HepG2 (cell line): Measurements from ENCODE around the gene SMPD2. TPM values are rescaled to one million over a fixed set of nuclear protein-coding genes. Genes with fewer than 3 reads are reported as not detected.
A peak's percentile ranks its signal among the peaks of the same experiment; 100 is the strongest.

Experiments
- JUN ChIP-seq: sonication (generic); formaldehyde crosslinking; IDR thresholded peaks from 2 replicates; pipeline ENCODE4 v1.4.0; 2020; ENCODE audit warnings: mild to moderate bottlenecking, missing genetic modification reagents
- PHF21A ChIP-seq: sonication (generic); formaldehyde crosslinking; IDR thresholded peaks from 2 replicates; pipeline ENCODE4 v1.5.0; 2020; ENCODE audit warnings: mild to moderate bottlenecking, missing genetic modification reagents
- SNAI1 ChIP-seq: sonication (generic); formaldehyde crosslinking; IDR thresholded peaks from 2 replicates; pipeline ENCODE4 v1.5.0; 2020; ENCODE audit warnings: mild to moderate bottlenecking, missing genetic modification reagents, borderline replicate concordance
- XBP1 ChIP-seq: sonication (generic); formaldehyde crosslinking; IDR thresholded peaks from 2 replicates; pipeline ENCODE4 v1.5.0; 2020; ENCODE audit warnings: missing genetic modification reagents
- ZBTB46 ChIP-seq: sonication (generic); formaldehyde crosslinking; IDR thresholded peaks from 2 replicates; pipeline ENCODE4 v1.4.0; 2020; ENCODE audit warnings: mild to moderate bottlenecking, missing genetic modification reagents, borderline replicate concordance
- ZNF230 ChIP-seq: sonication (generic); formaldehyde crosslinking; IDR thresholded peaks from 2 replicates; pipeline ENCODE4 v1.4.0; 2020; ENCODE audit warnings: mild to moderate bottlenecking, missing genetic modification reagents
- ZNF34 ChIP-seq: sonication (generic); formaldehyde crosslinking; IDR thresholded peaks from 2 replicates; pipeline ENCODE4 v1.4.0; 2020; ENCODE audit warnings: mild to moderate bottlenecking, missing genetic modification reagents, borderline replicate concordance
- ZNF350 ChIP-seq: sonication (generic); formaldehyde crosslinking; IDR thresholded peaks from 2 replicates; pipeline ENCODE4 v1.4.0; 2020; ENCODE audit warnings: mild to moderate bottlenecking, low read depth, missing genetic modification reagents, borderline replicate concordance
- ZNF562 ChIP-seq: sonication (generic); formaldehyde crosslinking; IDR thresholded peaks from 2 replicates; pipeline ENCODE4 v1.8.0; 2022; ENCODE audit warnings: missing genetic modification reagents, borderline replicate concordance
- ZNF674 ChIP-seq: sonication (generic); formaldehyde crosslinking; IDR thresholded peaks from 2 replicates; pipeline ENCODE4 v1.5.0; 2020; ENCODE audit warnings: low read depth, mild to moderate bottlenecking, missing genetic modification reagents
- polyA plus RNA-seq, 8 experiments: library from polyadenylated mRNA; depleted of rRNA in 3 of 8; stranded (reverse) in 7 of 8; unstranded in 1 of 8; fragments of >200 nt; fragmentation: Illumina TruSeq in 4 of 8; extraction: Trizol in 4 of 8; gene quantifications; 2 replicates each; pipeline versions ENCODE4 v1.2.1 to v1.2.3, GENCODE V29; 2011 to 2016; ENCODE audit warnings: low read depth in 4 of 8, missing spikeins in 1 of 8, mixed read lengths in 1 of 8; ENCODE audit not compliant: insufficient read depth in 1 of 8
- total RNA-seq, 5 experiments: library from RNA; depleted of rRNA; stranded (reverse); fragments of >200 nt; fragmentation: Illumina TruSeq; extraction: Trizol; gene quantifications; 2 replicates each; pipeline ENCODE4 v1.2.3, GENCODE V29; 2016; ENCODE audit warnings: low read depth in 1 of 5
- TF ChIP-seq, protein P1 (sequence below): sonication (generic); formaldehyde crosslinking; IDR thresholded peaks from 2 replicates; pipeline ENCODE4 v1.4.0; 2020; ENCODE audit warnings: mild to moderate bottlenecking, missing genetic modification reagents, borderline replicate concordance
- TF ChIP-seq, protein P2 (sequence below): sonication (generic); formaldehyde crosslinking; IDR thresholded peaks from 2 replicates; pipeline ENCODE4 v1.5.0; 2020; ENCODE audit warnings: missing genetic modification reagents

Gene SMPD2
- total and polyA plus RNA-seq, 2 of the 13 experiments (the other 11 are each of a cell fraction or from before 2014, with no cell fraction given): 5.9 to 10.6 TPM

GRCh38 chr6:109441069-109441816 lies 719 bp downstream of the SMPD2 start (continued):
- TF ChIP-seq, protein P1, sequence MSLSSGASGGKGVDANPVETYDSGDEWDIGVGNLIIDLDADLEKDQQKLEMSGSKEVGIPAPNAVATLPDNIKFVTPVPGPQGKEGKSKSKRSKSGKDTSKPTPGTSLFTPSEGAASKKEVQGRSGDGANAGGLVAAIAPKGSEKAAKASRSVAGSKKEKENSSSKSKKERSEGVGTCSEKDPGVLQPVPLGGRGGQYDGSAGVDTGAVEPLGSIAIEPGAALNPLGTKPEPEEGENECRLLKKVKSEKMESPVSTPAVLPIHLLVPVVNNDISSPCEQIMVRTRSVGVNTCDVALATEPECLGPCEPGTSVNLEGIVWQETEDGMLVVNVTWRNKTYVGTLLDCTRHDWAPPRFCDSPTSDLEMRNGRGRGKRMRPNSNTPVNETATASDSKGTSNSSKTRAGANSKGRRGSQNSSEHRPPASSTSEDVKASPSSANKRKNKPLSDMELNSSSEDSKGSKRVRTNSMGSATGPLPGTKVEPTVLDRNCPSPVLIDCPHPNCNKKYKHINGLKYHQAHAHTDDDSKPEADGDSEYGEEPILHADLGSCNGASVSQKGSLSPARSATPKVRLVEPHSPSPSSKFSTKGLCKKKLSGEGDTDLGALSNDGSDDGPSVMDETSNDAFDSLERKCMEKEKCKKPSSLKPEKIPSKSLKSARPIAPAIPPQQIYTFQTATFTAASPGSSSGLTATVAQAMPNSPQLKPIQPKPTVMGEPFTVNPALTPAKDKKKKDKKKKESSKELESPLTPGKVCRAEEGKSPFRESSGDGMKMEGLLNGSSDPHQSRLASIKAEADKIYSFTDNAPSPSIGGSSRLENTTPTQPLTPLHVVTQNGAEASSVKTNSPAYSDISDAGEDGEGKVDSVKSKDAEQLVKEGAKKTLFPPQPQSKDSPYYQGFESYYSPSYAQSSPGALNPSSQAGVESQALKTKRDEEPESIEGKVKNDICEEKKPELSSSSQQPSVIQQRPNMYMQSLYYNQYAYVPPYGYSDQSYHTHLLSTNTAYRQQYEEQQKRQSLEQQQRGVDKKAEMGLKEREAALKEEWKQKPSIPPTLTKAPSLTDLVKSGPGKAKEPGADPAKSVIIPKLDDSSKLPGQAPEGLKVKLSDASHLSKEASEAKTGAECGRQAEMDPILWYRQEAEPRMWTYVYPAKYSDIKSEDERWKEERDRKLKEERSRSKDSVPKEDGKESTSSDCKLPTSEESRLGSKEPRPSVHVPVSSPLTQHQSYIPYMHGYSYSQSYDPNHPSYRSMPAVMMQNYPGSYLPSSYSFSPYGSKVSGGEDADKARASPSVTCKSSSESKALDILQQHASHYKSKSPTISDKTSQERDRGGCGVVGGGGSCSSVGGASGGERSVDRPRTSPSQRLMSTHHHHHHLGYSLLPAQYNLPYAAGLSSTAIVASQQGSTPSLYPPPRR (CRISPR knock-in tag): peak; percentile 59; the same call in 1 of the 2 replicates
- peak; percentile 38; the same call in 1 of the 2 replicates for TF ChIP-seq ZNF350
- TF ChIP-seq XBP1 (CRISPR knock-in tag): no peak
- no peak for TF ChIP-seq PHF21A (CRISPR knock-in tag)
- TF ChIP-seq, protein P2, sequence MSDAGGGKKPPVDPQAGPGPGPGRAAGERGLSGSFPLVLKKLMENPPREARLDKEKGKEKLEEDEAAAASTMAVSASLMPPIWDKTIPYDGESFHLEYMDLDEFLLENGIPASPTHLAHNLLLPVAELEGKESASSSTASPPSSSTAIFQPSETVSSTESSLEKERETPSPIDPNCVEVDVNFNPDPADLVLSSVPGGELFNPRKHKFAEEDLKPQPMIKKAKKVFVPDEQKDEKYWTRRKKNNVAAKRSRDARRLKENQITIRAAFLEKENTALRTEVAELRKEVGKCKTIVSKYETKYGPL (CRISPR knock-in tag): no peak
- TF ChIP-seq JUN (CRISPR knock-in tag): 0 out of 2 replicates have a peak, but pooled peaks have one; percentile 47
- peak; percentile 84; the same call in 1 of the 2 replicates for TF ChIP-seq ZNF230 (CRISPR knock-in tag)
- no peak for TF ChIP-seq ZNF562
- 0 out of 2 replicates have a peak, but pooled peaks have one; percentile 72 for TF ChIP-seq ZBTB46 (CRISPR knock-in tag)
- no peak for TF ChIP-seq SNAI1 (CRISPR knock-in tag)
- no peak for TF ChIP-seq ZNF34 (CRISPR knock-in tag)
- no peak for TF ChIP-seq ZNF674 (CRISPR knock-in tag)
